GM23338 (cell line): ENCODE measurements around the gene ARHGEF16.

Experiments
- CREB1 ChIP-seq: fragments of 250-450 bp; sonication (Bioruptor Pico); IDR thresholded peaks from 2 replicates; pipeline ENCODE4 v1.5.0; 2020; ENCODE audit warnings: low read depth, mild to moderate bottlenecking, moderate library complexity
- EZH2 ChIP-seq: fragments of 200-600 bp; sonication (generic); IDR thresholded peaks from one replicate; pipeline ENCODE4 v1.8.0; 2017; ENCODE audit warnings: antibody characterized with exemption, mild to moderate bottlenecking, low read depth; ENCODE audit not compliant: unreplicated experiment
- EZH2phosphoT487 ChIP-seq: fragments of 200-600 bp; sonication (generic); IDR thresholded peaks from one replicate; pipeline ENCODE4 v1.8.1; 2018; ENCODE audit warnings: antibody characterized with exemption; ENCODE audit not compliant: unreplicated experiment
- JUNB ChIP-seq: IDR thresholded peaks from one replicate; pipeline ENCODE4 v1.6.1; 2016; ENCODE audit warnings: antibody characterized with exemption; ENCODE audit not compliant: unreplicated experiment
- POLR2AphosphoS5 ChIP-seq: IDR thresholded peaks from 2 replicates; pipeline ENCODE4 v1.6.1; 2016; ENCODE audit warnings: antibody characterized with exemption, low read depth
- REST ChIP-seq: IDR thresholded peaks from one replicate; pipeline ENCODE4 v1.6.1; 2018; ENCODE audit warnings: antibody characterized with exemption; ENCODE audit not compliant: unreplicated experiment
- STAT1 ChIP-seq: IDR thresholded peaks from one replicate; pipeline ENCODE4 v1.6.1; 2016; ENCODE audit warnings: antibody characterized with exemption; ENCODE audit not compliant: unreplicated experiment
- ZNF114 ChIP-seq: fragments of 250-450 bp; sonication (Bioruptor Pico); IDR thresholded peaks from 2 replicates; pipeline ENCODE4 v1.5.0; 2020; ENCODE audit warnings: mild to moderate bottlenecking, moderate library complexity
- TF ChIP-seq, protein P1 (sequence below), 2 experiments: fragments of 200-600 bp in 1 of 2; sonication (generic) in 1 of 2; conservative IDR thresholded peaks; 2 replicates each; pipeline versions ENCODE4 v1.5.1 to v1.6.1; 2016 to 2017; ENCODE audit warnings: antibody characterized with exemption in 2 of 2, low read depth in 2 of 2, mild to moderate bottlenecking in 2 of 2, moderate library complexity in 1 of 2
- TF ChIP-seq, protein P2 (sequence below): IDR thresholded peaks from 2 replicates; pipeline ENCODE4 v1.6.1; 2016; ENCODE audit warnings: antibody characterized with exemption
- TF ChIP-seq, protein P3 (sequence below): fragments of 250-450 bp; sonication (Bioruptor Pico); IDR thresholded peaks from 2 replicates; pipeline ENCODE4 v1.5.0; 2020; ENCODE audit warnings: mild to moderate bottlenecking, moderate library complexity

DNA sequence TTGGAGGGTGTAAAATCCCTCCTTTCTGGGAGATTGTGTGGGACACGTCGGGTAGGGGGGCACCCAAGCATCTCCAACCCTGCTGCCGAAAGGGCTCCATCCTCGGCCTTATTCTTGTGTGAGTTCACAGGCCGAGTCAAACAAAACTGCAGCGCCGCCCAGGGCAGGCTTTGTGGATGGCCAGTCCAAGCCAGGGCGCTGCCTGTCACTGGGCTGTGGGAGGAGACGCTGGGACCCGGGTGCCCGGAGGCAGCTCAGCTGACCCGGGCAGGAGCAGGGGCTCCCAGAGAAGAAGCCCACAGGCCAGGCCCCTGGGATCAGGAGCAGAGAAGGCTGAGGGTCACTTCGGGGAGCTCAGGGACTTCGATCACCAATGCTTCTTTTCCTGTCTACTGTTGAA lies 31.8 kb upstream of the ARHGEF16 start:
- TF ChIP-seq, protein P1, sequence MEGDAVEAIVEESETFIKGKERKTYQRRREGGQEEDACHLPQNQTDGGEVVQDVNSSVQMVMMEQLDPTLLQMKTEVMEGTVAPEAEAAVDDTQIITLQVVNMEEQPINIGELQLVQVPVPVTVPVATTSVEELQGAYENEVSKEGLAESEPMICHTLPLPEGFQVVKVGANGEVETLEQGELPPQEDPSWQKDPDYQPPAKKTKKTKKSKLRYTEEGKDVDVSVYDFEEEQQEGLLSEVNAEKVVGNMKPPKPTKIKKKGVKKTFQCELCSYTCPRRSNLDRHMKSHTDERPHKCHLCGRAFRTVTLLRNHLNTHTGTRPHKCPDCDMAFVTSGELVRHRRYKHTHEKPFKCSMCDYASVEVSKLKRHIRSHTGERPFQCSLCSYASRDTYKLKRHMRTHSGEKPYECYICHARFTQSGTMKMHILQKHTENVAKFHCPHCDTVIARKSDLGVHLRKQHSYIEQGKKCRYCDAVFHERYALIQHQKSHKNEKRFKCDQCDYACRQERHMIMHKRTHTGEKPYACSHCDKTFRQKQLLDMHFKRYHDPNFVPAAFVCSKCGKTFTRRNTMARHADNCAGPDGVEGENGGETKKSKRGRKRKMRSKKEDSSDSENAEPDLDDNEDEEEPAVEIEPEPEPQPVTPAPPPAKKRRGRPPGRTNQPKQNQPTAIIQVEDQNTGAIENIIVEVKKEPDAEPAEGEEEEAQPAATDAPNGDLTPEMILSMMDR (conservative IDR thresholded peaks at IDR 0.05; ENCODE audit: low read depth in 2 of 2), result no peak
- TF ChIP-seq JUNB (no peak), EZH2phosphoT487 (no peak), POLR2AphosphoS5 (no peak), EZH2 (no peak), STAT1 (no peak), REST (no peak), CREB1 (CRISPR knock-in tag) (no peak), ZNF114 (CRISPR knock-in tag) (no peak)
- TF ChIP-seq, protein P2, sequence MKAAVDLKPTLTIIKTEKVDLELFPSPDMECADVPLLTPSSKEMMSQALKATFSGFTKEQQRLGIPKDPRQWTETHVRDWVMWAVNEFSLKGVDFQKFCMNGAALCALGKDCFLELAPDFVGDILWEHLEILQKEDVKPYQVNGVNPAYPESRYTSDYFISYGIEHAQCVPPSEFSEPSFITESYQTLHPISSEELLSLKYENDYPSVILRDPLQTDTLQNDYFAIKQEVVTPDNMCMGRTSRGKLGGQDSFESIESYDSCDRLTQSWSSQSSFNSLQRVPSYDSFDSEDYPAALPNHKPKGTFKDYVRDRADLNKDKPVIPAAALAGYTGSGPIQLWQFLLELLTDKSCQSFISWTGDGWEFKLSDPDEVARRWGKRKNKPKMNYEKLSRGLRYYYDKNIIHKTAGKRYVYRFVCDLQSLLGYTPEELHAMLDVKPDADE, result no peak
- TF ChIP-seq, protein P3, sequence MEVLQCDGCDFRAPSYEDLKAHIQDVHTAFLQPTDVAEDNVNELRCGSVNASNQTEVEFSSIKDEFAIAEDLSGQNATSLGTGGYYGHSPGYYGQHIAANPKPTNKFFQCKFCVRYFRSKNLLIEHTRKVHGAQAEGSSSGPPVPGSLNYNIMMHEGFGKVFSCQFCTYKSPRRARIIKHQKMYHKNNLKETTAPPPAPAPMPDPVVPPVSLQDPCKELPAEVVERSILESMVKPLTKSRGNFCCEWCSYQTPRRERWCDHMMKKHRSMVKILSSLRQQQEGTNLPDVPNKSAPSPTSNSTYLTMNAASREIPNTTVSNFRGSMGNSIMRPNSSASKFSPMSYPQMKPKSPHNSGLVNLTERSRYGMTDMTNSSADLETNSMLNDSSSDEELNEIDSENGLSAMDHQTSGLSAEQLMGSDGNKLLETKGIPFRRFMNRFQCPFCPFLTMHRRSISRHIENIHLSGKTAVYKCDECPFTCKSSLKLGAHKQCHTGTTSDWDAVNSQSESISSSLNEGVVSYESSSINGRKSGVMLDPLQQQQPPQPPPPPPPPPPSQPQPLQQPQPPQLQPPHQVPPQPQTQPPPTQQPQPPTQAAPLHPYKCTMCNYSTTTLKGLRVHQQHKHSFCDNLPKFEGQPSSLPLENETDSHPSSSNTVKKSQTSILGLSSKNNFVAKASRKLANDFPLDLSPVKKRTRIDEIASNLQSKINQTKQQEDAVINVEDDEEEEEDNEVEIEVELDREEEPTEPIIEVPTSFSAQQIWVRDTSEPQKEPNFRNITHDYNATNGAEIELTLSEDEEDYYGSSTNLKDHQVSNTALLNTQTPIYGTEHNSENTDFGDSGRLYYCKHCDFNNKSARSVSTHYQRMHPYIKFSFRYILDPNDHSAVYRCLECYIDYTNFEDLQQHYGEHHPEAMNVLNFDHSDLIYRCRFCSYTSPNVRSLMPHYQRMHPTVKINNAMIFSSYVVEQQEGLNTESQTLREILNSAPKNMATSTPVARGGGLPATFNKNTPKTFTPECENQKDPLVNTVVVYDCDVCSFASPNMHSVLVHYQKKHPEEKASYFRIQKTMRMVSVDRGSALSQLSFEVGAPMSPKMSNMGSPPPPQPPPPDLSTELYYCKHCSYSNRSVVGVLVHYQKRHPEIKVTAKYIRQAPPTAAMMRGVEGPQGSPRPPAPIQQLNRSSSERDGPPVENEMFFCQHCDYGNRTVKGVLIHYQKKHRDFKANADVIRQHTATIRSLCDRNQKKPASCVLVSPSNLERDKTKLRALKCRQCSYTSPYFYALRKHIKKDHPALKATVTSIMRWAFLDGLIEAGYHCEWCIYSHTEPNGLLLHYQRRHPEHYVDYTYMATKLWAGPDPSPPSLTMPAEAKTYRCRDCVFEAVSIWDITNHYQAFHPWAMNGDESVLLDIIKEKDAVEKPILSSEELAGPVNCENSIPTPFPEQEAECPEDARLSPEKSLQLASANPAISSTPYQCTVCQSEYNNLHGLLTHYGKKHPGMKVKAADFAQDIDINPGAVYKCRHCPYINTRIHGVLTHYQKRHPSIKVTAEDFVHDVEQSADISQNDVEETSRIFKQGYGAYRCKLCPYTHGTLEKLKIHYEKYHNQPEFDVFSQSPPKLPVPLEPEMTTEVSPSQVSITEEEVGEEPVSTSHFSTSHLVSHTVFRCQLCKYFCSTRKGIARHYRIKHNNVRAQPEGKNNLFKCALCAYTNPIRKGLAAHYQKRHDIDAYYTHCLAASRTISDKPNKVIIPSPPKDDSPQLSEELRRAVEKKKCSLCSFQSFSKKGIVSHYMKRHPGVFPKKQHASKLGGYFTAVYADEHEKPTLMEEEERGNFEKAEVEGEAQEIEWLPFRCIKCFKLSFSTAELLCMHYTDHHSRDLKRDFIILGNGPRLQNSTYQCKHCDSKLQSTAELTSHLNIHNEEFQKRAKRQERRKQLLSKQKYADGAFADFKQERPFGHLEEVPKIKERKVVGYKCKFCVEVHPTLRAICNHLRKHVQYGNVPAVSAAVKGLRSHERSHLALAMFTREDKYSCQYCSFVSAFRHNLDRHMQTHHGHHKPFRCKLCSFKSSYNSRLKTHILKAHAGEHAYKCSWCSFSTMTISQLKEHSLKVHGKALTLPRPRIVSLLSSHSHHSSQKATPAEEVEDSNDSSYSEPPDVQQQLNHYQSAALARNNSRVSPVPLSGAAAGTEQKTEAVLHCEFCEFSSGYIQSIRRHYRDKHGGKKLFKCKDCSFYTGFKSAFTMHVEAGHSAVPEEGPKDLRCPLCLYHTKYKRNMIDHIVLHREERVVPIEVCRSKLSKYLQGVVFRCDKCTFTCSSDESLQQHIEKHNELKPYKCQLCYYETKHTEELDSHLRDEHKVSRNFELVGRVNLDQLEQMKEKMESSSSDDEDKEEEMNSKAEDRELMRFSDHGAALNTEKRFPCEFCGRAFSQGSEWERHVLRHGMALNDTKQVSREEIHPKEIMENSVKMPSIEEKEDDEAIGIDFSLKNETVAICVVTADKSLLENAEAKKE, result no peak
